ENCODE data around the gene RANBP3.

- TF ChIP-seq POLR2A (IDR thresholded peaks at IDR 0.05; ENCODE audit: borderline replicate concordance, extremely low read depth, insufficient read depth, insufficient read length): no peak
- TF ChIP-seq CTCF (IDR thresholded peaks at IDR 0.05 in 2 of 3, conservative IDR thresholded peaks at IDR 0.05 in 1 of 3; ENCODE audit: borderline replicate concordance in 1 of 3, insufficient read depth in 1 of 3, low read depth in 2 of 3, low read length in 2 of 3): no peak
- TF ChIP-seq MAX (IDR thresholded peaks at IDR 0.05): no peak
- no peak for TF ChIP-seq JUND (IDR thresholded peaks at IDR 0.05)
- no peak for TF ChIP-seq CBX3 (IDR thresholded peaks at IDR 0.05; ENCODE audit: low read depth)
These were observed 21.6 kb downstream of the RANBP3 start for GRCh38 chr19:5956323-5956722.

Data from HCT116 (cell line).